Spleen (tissue), 11 donors: ENCODE results near the gene BBLN. TPM values are rescaled to one million over a fixed set of nuclear protein-coding genes. Genes with fewer than 3 reads are reported as not detected.

Experiments
- DNase-seq: peaks from one replicate; pipeline ENCODE4 v3.0.0-alpha.2; 2020
- H3K27ac ChIP-seq, 8 donors: fragments of 200-600 bp; sonication (generic) in 7 of 8; 1 replicate in 4 of 8; 2 replicates in 4 of 8; pipeline versions ENCODE4 v1.5.0 to v1.8.0; 2016 to 2021; ENCODE audit warnings: inconsistent platforms in 4 of 8, mild to moderate bottlenecking in 4 of 8, moderate library complexity in 1 of 8
- H3K27me3 ChIP-seq, 7 donors: fragments of 200-600 bp; sonication (generic) in 6 of 7; replicated peaks in 1 of 7; 1 replicate in 4 of 7; 2 replicates in 3 of 7; pipeline versions ENCODE4 v1.5.0 to v1.8.0; 2016 to 2021; ENCODE audit warnings: inconsistent platforms in 3 of 7, mild to moderate bottlenecking in 1 of 7
- H3K36me3 ChIP-seq, 6 donors: fragments of 200-600 bp; sonication (generic) in 5 of 6; 1 replicate in 4 of 6; 2 replicates in 2 of 6; pipeline versions ENCODE4 v1.5.0 to v1.8.0; 2016 to 2021; ENCODE audit warnings: inconsistent platforms in 2 of 6
- H3K4me1 ChIP-seq, 6 donors: fragments of 200-600 bp; sonication (generic) in 5 of 6; 1 replicate in 3 of 6; 2 replicates in 3 of 6; pipeline versions ENCODE4 v1.5.0 to v1.8.0; 2016 to 2021; ENCODE audit warnings: inconsistent platforms in 3 of 6
- H3K4me3 ChIP-seq, 8 donors: fragments of 200-600 bp; sonication (generic) in 7 of 8; 1 replicate in 4 of 8; 2 replicates in 4 of 8; pipeline versions ENCODE4 v1.5.0 to v1.8.0; 2016 to 2021; ENCODE audit warnings: inconsistent platforms in 4 of 8, mild to moderate bottlenecking in 4 of 8, moderate library complexity in 2 of 8
- H3K9me3 ChIP-seq, 8 donors: fragments of 200-600 bp; sonication (generic) in 7 of 8; 1 replicate in 4 of 8; 2 replicates in 4 of 8; pipeline versions ENCODE4 v1.5.0 to v1.8.0; 2016 to 2021; ENCODE audit warnings: inconsistent platforms in 4 of 8
- CTCF ChIP-seq, 11 experiments: fragments of 200-600 bp in 7 of 11; fragments of 450-650 bp in 4 of 11; sonication (generic) in 4 of 11; IDR thresholded peaks in 8 of 11; conservative IDR thresholded peaks in 3 of 11; 1 replicate in 7 of 11; 2 replicates in 4 of 11; pipeline versions ENCODE4 v1.4.0 to v1.8.0; 2016 to 2021; ENCODE audit warnings: antibody characterized with exemption in 11 of 11, inconsistent platforms in 4 of 11, mild to moderate bottlenecking in 1 of 11
- POLR2A ChIP-seq, 3 donors: fragments of 450-650 bp; IDR thresholded peaks; one replicate each; pipeline ENCODE4 v1.5.1; 2017; ENCODE audit warnings: antibody characterized with exemption in 3 of 3, mild to moderate bottlenecking in 1 of 3
- POLR2AphosphoS5 ChIP-seq, 3 donors: sonication (generic); formaldehyde crosslinking; IDR thresholded peaks; one replicate each; pipeline ENCODE4 v1.5.1; 2017; ENCODE audit warnings: antibody characterized with exemption in 3 of 3
- WGBS, 5 donors: extraction: QIAGEN DNeasy Blood & Tissue Kit in 3 of 5; methylation state at CpG; one replicate each; pipeline versions ENCODE4 v1.1.5 to v1.1.7; 2013 to 2018; 5-methylcytosine and 5-hydroxymethylcytosine counted together
- intact Hi-C: fragments of 100-400 bp; cut with DNase I; formaldehyde crosslinking; loops from one replicate; pipeline ENCODE4 v1.15.0; 2023; ENCODE audit warnings: low total_unique reads
- polyA plus RNA-seq, 3 donors: library from polyadenylated mRNA; stranded (reverse); fragments of 200-250 nt; gene quantifications; one replicate each; pipeline ENCODE4 v1.2.1, GENCODE V29; 2013
- total RNA-seq, 7 donors: library from RNA; depleted of rRNA in 3 of 7; stranded (reverse); fragments of >200 nt in 3 of 7; fragmentation: NEBNext Ultra II Directional in 4 of 7; extraction: Animal tissue kit (Norgen Biotek cat#: 25700) in 4 of 7; gene quantifications; one replicate each; pipeline versions ENCODE4 v1.1.0 to v1.2.1, GENCODE V29; 2016 to 2021
- donor health status: healthy with polysubstance abuse.
- donor health status: DM: no; HTN: no; CAD: no; lungs with moderate emphysema.
- donor health status: DM: no; HTN: no; CAD: no.
- donor health status: Bipolar disorder and iron deficiency.
- donor health status: healthy.
- donor health status: DM: no; HTN: no; CAD: no.
- donor health status: DM: yes; HTN: yes; CAD: no.

The BBLN gene
- total and polyA plus RNA-seq, 10 donors = 43.5 to 220 (median 165) TPM

GRCh38 chr9:128167209-128167608, 7.1 kb downstream of the BBLN start:
- peaks cover 0 to 22% (median 4%) of the 10 kb centered on the region in 6 donors for H3K4me1 ChIP-seq
- H3K27ac ChIP-seq = no peak overlapping the region
- DNase-seq = no peak
- intact Hi-C loops = no loop called here
- H3K27me3 ChIP-seq = no peaks in the 10 kb centered on the region
- no peak overlapping the region for H3K4me3 ChIP-seq
- whole genome bisulfite sequencing, 5 donors = 95 to 100% (median 96%) methylated on average over 4 of the region's 4 CpGs
- no peaks in the 10 kb centered on the region for H3K9me3 ChIP-seq
- H3K36me3 ChIP-seq = peaks cover 3 to 99% (median 69%) of the 10 kb centered on the region in 6 donors
- no peak for TF ChIP-seq POLR2A (IDR thresholded peaks at IDR 0.05)
- TF ChIP-seq POLR2AphosphoS5 (IDR thresholded peaks at IDR 0.05) = no peak
- no peak for TF ChIP-seq CTCF (IDR thresholded peaks at IDR 0.05 in 8 of 11, conservative IDR thresholded peaks at IDR 0.05 in 3 of 11)

- DNase-seq = no peak
- Histone ChIP-seq H3K4me1 (peaks cover 0 to 8% (median 0%) of the 10 kb centered on the region in 6 donors), H3K27me3 (no peaks in the 10 kb centered on the region), H3K27ac (no peak overlapping the region), H3K9me3 (no peaks in the 10 kb centered on the region), H3K4me3 (no peak overlapping the region), H3K36me3 (peaks cover 3 to 97% (median 67%) of the 10 kb centered on the region in 6 donors)
- 90 to 94% (median 91%) methylated on average over 8 of the region's 8 CpGs for WGBS, 5 donors
- intact Hi-C loops = no loop called here
- TF ChIP-seq CTCF (IDR thresholded peaks at IDR 0.05 in 8 of 11, conservative IDR thresholded peaks at IDR 0.05 in 3 of 11) (no peak), POLR2A (IDR thresholded peaks at IDR 0.05) (no peak), POLR2AphosphoS5 (IDR thresholded peaks at IDR 0.05) (no peak)
These were observed 8.8 kb downstream of the BBLN start for GRCh38 chr9:128168731-128169308.

- intact Hi-C loops = no loop called here
- Histone ChIP-seq H3K27ac (no peak overlapping the region), H3K27me3 (no peaks in the 10 kb centered on the region), H3K4me1 (peaks cover 0 to under 1% (median 0%) of the 10 kb centered on the region in 6 donors), H3K4me3 (no peak overlapping the region), H3K9me3 (no peaks in the 10 kb centered on the region), H3K36me3 (peaks cover 3 to 97% (median 64%) of the 10 kb centered on the region in 6 donors)
- peak; percentile 46 for DNase-seq
- TF ChIP-seq CTCF (IDR thresholded peaks at IDR 0.05 in 8 of 11, conservative IDR thresholded peaks at IDR 0.05 in 3 of 11) = no peak
- TF ChIP-seq POLR2A (IDR thresholded peaks at IDR 0.05) = no peak
- no peak for TF ChIP-seq POLR2AphosphoS5 (IDR thresholded peaks at IDR 0.05)
- WGBS, 5 donors = 91 to 94% (median 92%) methylated on average over 8 of the region's 8 CpGs
These were observed 9.4 kb downstream of the BBLN start for GRCh38 chr9:128169492-128169891.

- Histone ChIP-seq H3K27ac (no peak overlapping the region), H3K27me3 (no peaks in the 10 kb centered on the region), H3K36me3 (peaks cover 3 to 97% (median 65%) of the 10 kb centered on the region in 6 donors), H3K4me1 (no peaks in the 10 kb centered on the region), H3K4me3 (no peak overlapping the region), H3K9me3 (no peaks in the 10 kb centered on the region)
- WGBS, 5 donors = 91 to 100% (median 95%) methylated on average over 4 to 8 of the region's 8 CpGs
- no peak for TF ChIP-seq CTCF (IDR thresholded peaks at IDR 0.05 in 8 of 11, conservative IDR thresholded peaks at IDR 0.05 in 3 of 11)
- TF ChIP-seq POLR2AphosphoS5 (IDR thresholded peaks at IDR 0.05) = no peak
- no peak for TF ChIP-seq POLR2A (IDR thresholded peaks at IDR 0.05)
- intact Hi-C loops = no loop called here
- DNase-seq = no peak
These were observed 9.9 kb downstream of the BBLN start for GRCh38 chr9:128169925-128170324.
